NCI-H2196 (cell line): Measurements from ENCODE around the gene ASXL2.
"Not testable (repeated sequence)": the region's sequence is repeated elsewhere in the genome, so short reads cannot be mapped to it uniquely, and the experiment has no call there.

Source experiments
- DNase-seq: peaks from one replicate; lab custom pipeline; 2025; ENCODE audit not compliant: unreplicated experiment; lab: John Stamatoyannopoulos, UW

Gene ASXL2

DNA sequence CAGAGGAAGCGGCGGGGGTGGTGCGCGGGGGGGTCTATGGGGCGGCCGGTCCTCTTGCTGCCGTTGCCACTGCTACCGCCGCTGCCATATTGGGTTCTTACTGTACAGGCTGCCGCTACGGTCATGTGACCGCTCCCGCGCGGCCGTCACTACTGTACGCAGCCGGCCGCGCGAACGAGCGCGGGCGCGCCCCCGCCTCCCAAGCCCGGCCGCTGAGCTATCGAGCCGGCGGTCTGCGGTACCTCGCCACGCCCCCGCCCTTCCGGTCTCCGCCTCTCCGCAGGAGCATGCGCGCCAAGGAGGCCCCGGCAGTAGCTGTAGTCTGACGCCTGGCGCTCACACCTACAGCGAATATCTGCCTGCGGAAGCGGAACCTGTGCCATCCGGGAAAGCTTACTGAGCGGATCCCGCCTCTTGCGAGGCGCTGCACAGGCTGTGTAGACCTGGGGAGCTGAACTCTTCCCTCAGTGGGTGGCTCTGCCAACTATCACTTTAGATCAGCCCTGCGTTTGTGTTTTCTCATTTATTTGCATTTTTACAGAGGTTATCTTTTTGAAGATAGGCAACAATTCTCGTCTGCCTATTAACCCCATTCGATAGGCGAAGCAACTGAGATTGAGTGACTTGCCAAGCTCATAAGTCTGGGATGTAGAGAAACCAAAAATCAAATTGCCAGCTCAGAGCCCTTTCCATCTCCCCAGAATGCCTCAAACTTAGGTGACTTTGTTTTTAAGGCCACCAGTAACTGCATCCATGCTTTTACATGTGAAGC is at the start of gene ASXL2:
Gene ASXL2 (minus strand): TSS at position 127 of the 772 bp plus-strand sequence. CDS start 265 bp downstream, outside the sequence.
- peak; percentile 98 for DNase-seq

DNA sequence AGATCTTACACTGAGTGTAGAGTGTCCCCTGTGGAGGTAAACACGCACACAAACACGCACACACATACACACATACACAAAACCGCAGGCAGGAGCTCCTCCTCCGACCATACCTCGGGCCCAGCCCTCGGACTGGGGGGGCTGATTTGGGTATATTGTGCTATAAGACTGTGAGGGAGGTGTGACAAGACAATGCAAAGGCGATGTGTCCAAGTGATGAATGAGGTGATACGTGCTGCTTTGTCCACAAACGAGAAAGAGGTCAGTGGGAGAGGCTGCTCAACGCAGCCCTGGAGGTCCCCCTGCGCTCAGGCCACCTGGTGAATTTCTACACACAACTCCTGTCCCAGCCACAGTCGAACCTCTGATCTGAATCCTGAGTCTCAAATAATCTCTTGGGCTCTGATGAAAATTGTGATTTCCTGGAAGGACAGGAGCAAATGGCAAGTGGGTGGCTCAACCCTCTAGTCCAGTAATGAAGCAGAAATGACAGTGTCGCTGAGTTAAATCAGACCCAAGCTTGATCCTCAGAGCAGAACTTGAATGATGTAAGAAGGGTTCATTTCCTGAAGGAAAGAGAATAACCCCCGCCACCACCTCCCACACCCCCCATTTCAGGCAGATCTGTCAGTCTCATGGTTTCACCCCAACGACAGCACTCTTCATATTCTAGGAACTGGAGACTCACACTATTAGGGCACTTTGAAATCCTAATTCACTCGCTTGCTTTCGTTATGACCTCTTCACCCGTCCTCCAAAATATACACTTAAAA is 48.9 kb upstream of the ASXL2 start:
- DNase-seq = no peak

DNA sequence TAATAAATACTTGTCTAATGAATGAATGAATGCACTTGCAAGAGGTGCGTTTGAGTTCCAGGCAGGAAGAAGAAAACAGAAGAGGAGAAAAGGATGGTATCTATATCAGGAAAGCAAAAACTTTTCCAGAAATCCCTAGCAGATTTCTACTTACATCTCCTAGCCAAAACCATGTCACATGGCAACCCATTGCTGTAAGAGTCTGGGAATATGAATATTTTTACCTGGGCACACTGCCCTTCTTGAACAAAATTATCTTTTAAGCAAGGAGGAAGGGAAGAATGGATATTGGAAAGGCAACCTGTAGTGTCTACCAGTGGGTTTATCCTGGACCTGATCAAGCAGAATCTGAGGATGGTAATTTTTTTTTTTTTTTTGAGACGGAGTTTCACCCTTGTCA is 44.2 kb upstream of the ASXL2 start:
- no peak for DNase-seq

DNA sequence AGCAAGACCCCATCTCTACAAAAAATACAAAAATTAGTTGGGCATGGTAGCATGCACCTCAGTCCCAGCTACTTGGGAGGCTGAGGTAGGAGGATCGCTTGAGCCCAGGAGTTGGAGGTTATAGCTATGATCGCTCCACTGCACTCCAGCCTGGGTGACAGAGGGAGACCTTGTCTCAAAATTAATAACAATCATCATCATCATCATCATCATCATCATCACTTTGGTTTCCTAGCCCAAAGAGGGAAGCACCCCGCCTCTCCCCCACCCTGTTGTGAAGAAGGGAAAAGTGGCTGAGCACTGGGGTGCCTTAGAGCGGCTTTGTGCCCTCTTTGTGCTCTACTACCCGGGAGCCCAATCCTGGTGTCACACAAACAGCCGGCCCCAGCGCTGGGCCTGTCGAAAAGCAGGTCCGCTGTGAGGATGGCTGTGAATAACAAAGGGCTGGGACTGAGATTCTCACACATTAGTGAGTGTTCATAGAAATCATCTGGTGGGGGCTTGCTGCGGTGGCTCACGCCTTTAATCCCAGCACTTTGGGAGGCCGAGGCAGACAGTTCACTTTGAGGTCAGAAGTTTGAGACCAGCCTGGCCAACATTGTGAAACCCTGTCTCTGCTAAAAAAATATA is 42.6 kb upstream of the ASXL2 start:
- DNase-seq = no peak

GRCh38 chr2:25920336-25920735 is 42.0 kb upstream of the ASXL2 start:
- no peak for DNase-seq

DNA sequence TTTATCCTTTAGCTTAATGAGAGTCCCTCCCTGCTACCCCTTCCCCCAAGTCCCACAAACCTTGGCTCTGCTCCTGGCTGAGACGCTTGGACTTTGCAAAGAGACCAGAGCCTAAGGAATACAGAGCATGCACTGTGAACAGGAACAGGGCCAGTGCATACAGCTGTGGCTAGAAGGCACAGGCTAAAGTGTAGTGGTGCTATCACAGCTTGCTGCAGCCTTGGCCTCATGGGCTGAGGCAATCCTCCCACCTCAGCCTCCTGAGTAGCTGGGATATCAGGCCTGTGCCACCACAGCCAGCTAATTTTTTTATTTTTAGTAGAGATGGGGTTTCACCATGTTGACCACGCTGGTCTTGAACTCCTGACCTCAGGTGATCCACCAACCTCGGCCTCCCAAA is 39.5 kb upstream of the ASXL2 start:
- no peak for DNase-seq

- not testable (repeated sequence) for DNase-seq
Observed at GRCh38 chr2:25917411-25917810, 39.1 kb upstream of the ASXL2 start.

- not testable (repeated sequence) for DNase-seq
Observed at GRCh38 chr2:25915944-25916772, 37.9 kb upstream of the ASXL2 start.

- DNase-seq = not testable (repeated sequence)
Observed at GRCh38 chr2:25915411-25915810, 37.1 kb upstream of the ASXL2 start.

DNA sequence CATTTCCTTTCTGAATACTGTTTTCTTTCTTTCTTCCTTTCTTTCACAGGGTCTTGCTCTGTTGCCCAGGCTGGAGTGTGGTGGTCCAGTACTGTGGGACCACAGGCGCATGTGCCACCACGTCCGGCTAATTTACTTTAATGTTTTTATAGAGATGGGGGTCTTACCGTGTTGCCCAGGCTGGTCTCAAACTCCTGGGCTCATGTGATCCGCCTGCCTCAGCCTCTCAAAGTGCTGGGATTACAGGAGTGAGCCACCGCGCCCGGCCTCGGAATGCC is 35.3 kb upstream of the ASXL2 start:
- not testable (repeated sequence) for DNase-seq

GRCh38 chr2:25912851-25913695 is 34.8 kb upstream of the ASXL2 start:
- DNase-seq = no peak

- not testable (repeated sequence) for DNase-seq
Observed at GRCh38 chr2:25909574-25909973, 31.3 kb upstream of the ASXL2 start.

DNA sequence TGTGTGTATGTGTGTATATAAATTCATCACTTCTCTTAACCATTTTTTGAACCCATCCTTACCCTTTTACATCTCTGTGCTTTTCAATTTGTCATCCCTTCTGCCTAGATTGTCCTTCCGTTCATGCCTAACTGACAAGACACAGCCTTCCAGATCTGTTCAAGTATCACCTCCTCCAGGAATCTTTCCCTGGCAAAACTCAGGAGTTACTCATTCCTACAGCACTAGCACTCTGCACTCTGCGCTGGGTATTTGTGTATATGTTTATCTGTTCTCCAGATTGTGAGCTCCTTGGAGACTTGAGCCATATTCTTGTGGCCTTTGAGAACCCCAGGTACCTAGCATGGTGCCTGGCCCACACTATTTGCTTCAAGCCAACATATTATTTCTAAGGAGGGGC is 26.8 kb upstream of the ASXL2 start:
- DNase-seq = no peak

DNA sequence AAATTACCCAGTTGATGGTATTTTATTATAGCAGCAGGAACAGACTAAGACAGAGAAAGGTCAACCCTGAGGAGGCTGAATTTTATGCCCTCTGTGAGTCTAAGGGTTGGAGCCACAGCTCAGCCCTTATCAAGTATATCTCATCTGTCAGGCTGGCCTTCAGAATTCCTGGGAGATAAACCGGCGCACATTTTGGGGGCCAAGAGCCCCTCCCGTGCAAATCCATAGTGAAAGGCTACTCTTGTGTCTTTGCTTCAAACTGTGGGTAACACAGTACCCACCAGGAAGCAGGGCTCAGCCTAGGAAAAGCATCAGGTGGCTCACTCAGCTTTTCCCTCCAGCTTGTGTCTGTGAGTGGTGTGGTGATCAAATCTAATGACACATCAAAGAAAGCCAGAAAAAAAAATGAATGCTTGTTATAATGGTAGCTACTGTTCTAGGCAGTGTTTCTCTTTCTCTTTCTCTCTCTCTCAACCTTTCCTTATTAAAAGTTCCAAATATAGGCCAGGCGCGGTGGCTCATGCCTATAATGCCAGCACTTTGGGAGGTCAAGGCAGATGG is 25.0 kb upstream of the ASXL2 start:
- no peak for DNase-seq

- DNase-seq = no peak
Observed at GRCh38 chr2:25899404-25899970, 21.2 kb upstream of the ASXL2 start.

GRCh38 chr2:25897506-25897905 is 19.2 kb upstream of the ASXL2 start:
- no peak for DNase-seq

DNA sequence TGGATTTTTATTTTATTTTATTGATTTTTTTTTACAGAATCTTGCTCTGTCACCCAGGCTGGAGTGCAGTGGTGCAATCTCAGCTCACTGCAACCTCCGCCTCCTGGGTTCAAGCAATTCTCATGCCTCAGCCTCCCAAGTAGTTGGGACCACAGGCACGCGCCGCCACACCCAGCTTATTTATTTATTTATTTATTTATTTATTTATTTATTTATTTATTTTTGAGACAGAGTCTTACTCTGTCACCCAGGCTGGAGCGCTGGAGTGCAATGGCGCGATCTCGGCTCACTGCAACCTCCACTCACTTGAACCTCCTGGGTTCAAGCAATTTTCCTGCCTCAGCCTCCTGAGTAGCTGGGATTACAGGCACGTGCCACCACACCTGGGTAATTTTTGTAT is 18.0 kb upstream of the ASXL2 start:
- not testable (repeated sequence) for DNase-seq

DNA sequence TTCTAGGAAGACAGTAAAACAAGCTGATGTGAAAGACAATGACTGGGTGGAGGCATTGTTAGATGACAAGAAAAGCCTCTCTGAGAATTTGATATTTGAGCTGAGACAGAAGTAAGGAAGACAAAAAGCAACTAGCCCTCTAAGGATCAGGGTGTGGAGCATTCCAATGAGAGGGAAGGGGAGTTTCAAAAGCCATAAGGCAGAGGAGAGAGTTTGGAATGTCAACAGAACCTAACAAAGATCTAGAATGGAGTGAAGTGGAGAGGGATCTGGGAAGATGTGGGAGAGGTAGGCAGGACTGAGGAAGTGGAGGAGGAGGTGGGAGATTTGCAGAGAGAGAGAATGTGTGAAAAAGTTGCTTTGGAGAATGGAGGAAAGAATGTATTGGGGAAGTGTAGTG is 17.3 kb upstream of the ASXL2 start:
- no peak for DNase-seq

DNA sequence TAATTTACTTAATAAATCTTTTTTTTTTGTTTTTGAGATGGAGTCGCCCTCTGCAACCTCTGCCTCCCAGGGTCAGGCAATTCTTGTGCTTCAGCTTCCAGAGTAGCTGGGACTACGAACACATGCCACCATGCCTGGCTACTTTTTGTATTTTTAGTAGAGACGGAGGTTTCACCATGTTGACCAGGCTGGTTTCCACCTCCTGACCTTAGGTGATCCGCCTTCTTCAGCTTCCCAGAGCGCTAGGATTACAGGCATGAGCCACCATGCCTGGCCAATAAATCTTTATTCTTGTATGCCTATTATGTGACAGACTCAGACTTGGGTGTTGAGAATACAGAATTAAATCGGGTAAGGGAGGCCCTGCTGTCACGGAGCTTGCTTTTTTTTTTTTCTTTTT is 16.7 kb upstream of the ASXL2 start:
- no peak for DNase-seq
